ENCODE data around the gene C1orf50.

GRCh38 chr1:42750041-42750440, 17.0 kb upstream of the C1orf50 start:
- TF ChIP-seq CTCF (conservative IDR thresholded peaks at IDR 0.05) (no peak), EZH2 (IDR thresholded peaks at IDR 0.05; ENCODE audit: low read depth) (no peak)

All from PC-9 (cell line).